Omental fat pad (tissue), 4 donors: ENCODE results near the gene ATG9A. TPM values are rescaled to one million over a fixed set of nuclear protein-coding genes. Genes with fewer than 3 reads are reported as not detected.
A peak's percentile ranks its signal among the peaks of the same experiment; 100 is the strongest.

ENCODE experiments used
- ATAC-seq: fragments of 150-250 bp; one replicate; pipeline ENCODE4 v1.9.1; 2016; ENCODE audit warnings: mild to moderate bottlenecking, moderate library complexity; ENCODE audit not compliant: low FRiP score
- DNase-seq: peaks from one replicate; pipeline ENCODE4 v3.0.0-alpha.2; 2019; ENCODE audit warnings: low spot score
- CTCF ChIP-seq, 3 donors: fragments of 450-650 bp; IDR thresholded peaks; one replicate each; pipeline ENCODE4 v1.5.1; 2016 to 2017; ENCODE audit warnings: antibody characterized with exemption in 3 of 3, mild to moderate bottlenecking in 3 of 3, moderate library complexity in 2 of 3
- total RNA-seq, 4 donors: library from RNA; depleted of rRNA; stranded (reverse); fragments of >200 nt; gene quantifications; one replicate each; pipeline ENCODE4 v1.1.0, GENCODE V29; 2016

ATG9A gene
- total RNA-seq, 4 donors from 2014 or later, result 24.4 to 52.2 (median 38.6) TPM

- TF ChIP-seq CTCF (IDR thresholded peaks at IDR 0.05), result no peak
- no peak for ATAC-seq
- no peak for DNase-seq
Observed at GRCh38 chr2:219252084-219252483, 22.6 kb upstream of the ATG9A start.

- ATAC-seq (no peak), DNase-seq (no peak)
- TF ChIP-seq CTCF (IDR thresholded peaks at IDR 0.05), result no peak
Observed at GRCh38 chr2:219251656-219252055, 22.2 kb upstream of the ATG9A start.

- DNase-seq (no peak), ATAC-seq (no peak)
- TF ChIP-seq CTCF (IDR thresholded peaks at IDR 0.05), result no peak
Observed at GRCh38 chr2:219250049-219250781, 20.8 kb upstream of the ATG9A start.

GRCh38 chr2:219249203-219249980 is 20.0 kb upstream of the ATG9A start:
- peak; percentile 16 for ATAC-seq
- no peak for DNase-seq
- no peak for TF ChIP-seq CTCF (IDR thresholded peaks at IDR 0.05)

GRCh38 chr2:219248845-219249202 is 19.4 kb upstream of the ATG9A start:
- DNase-seq, result no peak
- no peak for TF ChIP-seq CTCF (IDR thresholded peaks at IDR 0.05)
- ATAC-seq, result no peak

- DNase-seq, result no peak
- TF ChIP-seq CTCF (IDR thresholded peaks at IDR 0.05), result no peak
- no peak for ATAC-seq
Observed at GRCh38 chr2:219247678-219248642, 18.5 kb upstream of the ATG9A start.
